IMR-90 (cell line): ENCODE measurements around the gene ADAMTS13. TPM values are rescaled to one million over a fixed set of nuclear protein-coding genes. Genes with fewer than 3 reads are reported as not detected.

Experiments
- USF2 ChIP-seq: fragments of 150-350 bp; IDR thresholded peaks from 2 replicates; pipeline ENCODE4 v1.6.1; 2017; ENCODE audit warnings: mild to moderate bottlenecking, antibody characterized with exemption, low read length, low read depth
- polyA plus RNA-seq, 3 experiments: library from polyadenylated mRNA; depleted of rRNA; stranded (reverse); fragments of >200 nt; gene quantifications; 2 replicates each; pipeline ENCODE4 v1.2.3, GENCODE V29; 2012; ENCODE audit warnings: low replicate concordance in 1 of 3
- total RNA-seq: library from RNA; depleted of rRNA; stranded (reverse); fragments of >200 nt; gene quantifications from 2 replicates; pipeline ENCODE4 v1.2.3, GENCODE V29; 2012

Gene ADAMTS13
- total and polyA plus RNA-seq, 2 of the 4 experiments (the other 2 are of a cell fraction) = 0.18 to 2.8 TPM

GRCh38 chr9:133458643-133459312 lies 36.6 kb downstream of the ADAMTS13 start (continued):
- TF ChIP-seq USF2 = no peak
